GM18505 (cell line): ENCODE measurements around the gene SLC38A5.

Source experiments
- ATAC-seq: cut with Tn5 transposase; IDR thresholded peaks from one replicate; pipeline ENCODE4 v1.9.1; 2021; ENCODE audit not compliant: unreplicated experiment
- POLR2A ChIP-seq: IDR thresholded peaks from 4 replicates; pipeline ENCODE4 v1.6.1; 2011; ENCODE audit warnings: borderline replicate concordance; ENCODE audit not compliant: insufficient read depth, insufficient read length; ENCODE audit errors: extremely low read depth

Gene SLC38A5

DNA sequence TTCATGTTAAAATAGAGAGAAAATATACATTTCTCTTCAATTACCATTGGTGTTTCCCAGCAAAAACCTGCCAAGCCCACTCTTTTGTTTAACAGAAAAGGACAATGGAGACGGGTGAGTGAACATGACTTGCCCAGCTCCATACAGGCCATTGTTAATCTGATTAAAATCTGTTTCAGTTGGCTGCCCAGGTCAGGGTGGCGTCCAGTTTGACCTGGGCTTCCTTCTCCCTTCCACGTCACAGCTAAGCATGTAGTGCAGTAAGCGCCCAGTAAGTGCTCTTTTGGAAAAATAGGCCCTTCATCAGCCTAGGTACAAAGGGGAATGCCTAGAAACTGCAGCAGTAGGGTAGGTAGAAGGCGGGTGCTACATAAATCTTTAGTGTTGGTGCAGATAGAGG, 37.2 kb upstream of the SLC38A5 start:
- no peak for TF ChIP-seq POLR2A
- no peak for ATAC-seq

DNA sequence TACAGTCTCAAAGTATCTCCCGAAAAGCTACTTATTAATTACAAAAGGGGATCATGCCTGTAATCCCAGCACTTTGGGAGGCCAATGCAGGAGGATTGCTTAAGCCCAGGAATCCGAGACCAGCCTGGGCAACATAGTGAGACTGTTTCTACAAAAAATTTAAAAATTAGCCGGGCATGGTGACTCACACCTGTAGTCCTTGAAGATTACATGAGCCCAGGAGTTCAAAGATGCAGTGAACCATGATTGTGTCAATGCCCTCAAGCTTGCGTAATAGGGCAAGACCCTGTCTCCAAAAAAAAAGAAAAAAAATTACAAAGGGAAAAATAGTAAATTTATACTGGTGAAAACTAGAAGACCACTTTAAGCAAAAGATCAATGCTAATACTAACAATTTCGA, 35.4 kb upstream of the SLC38A5 start:
- ATAC-seq = no peak
- no peak for TF ChIP-seq POLR2A

DNA sequence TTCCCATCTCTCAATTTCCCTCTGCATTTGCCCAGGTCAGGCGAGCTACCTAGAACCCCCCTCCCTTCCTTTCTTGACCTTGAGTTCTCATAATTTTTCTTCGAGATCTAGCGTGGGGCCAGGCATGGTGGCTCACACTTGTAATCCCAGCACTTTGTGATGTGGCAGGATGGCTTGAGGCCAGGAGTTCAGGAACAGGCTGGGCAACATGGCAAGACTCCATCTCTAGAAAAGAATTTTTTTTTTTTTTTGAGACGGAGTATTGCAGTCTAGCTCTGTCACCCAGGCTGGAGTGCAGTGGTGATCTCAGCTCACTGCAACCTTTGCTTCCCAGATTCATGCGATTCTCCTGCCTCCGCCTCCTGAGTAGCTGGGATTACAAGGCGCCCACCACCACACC, 34.2 kb upstream of the SLC38A5 start:
- TF ChIP-seq POLR2A = no peak
- ATAC-seq = no peak

DNA sequence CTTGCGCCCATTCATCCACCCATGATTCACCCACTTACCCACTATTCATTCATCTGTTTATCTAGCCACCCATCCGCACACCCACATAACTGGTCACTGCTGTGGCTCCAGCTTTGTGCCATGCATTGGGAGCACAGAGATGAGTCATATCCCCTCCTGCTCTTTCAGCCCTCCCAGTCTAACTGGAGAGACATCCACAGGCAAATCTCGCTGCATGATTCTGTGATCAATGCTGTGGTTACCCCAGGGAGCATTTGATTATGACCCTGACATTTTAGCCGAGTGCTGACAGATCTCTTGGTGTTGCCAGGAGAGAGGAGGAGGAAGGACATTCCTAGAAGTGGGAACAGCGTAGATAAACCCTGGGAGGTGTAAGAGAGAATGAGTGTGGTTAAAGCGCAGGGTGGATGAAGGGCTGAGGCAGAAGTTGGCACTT, 28.3 kb upstream of the SLC38A5 start:
- no peak for ATAC-seq
- TF ChIP-seq POLR2A = no peak

DNA sequence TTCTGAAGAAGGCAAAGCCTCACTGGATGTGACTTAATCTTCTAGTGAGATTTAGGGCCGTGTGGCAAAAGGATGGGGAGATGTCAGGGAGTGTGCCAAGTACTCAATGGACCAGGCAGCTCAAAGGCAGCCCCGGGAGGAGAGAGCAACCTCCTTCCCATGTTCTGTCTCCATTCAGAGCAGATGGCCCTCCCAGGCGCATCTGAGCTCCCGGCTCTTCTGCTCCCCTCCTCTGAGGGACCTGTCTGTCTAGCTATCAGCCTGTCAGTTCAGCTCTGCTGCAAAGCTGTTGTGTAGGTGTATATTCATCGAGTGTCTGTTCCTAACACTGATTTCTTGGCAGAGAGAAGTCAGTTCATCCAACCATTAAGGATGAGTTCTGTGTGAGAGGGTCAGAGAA, 27.8 kb upstream of the SLC38A5 start:
- no peak for ATAC-seq

DNA sequence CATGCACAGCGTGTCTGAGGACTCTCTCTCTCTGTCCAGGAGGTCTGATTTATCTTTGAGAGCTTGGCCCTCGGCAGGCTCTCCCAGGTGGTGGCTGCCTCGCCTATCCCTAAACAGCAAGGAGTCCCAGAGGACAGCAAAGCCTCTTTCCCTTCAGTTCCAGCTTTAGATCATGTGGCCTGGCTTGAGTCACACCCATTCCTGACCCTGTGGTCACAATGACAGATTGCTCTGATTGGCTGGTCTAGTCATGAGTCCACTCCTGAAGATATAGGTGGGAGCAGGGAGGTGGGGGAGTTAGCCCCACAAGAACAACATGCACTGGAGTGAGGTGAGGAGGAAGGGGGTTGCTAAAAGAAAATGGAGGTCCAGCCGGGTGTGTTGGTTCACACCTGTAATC, 26.6 kb upstream of the SLC38A5 start:
- TF ChIP-seq POLR2A = no peak
- ATAC-seq = no peak

More for the DNA sequence above, 27.8 kb upstream of the SLC38A5 start:
- TF ChIP-seq POLR2A = no peak

DNA sequence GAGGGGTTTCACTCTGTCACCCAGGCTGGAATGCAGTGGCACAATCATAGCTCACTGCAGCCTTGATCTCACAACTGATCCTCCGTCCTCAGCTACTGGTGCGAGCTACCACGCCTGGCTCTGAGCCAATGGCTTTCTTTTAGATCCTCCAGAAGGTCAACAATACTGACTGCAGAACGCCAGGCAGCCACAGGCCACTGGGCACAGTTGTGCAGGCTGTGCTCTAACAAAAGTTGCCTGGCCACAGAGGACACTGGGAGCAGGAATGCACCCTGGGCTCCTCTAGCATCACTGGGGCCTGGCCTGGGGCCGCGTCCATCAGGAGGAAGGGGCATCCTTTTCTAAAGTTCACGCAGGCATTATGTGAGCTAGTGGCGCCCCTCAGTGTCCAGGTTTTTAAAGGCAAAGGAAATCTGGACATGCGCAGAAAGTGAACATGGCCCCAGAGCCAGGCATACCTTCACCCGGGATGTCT, 23.9 kb upstream of the SLC38A5 start:
- TF ChIP-seq POLR2A = no peak
- ATAC-seq = no peak

DNA sequence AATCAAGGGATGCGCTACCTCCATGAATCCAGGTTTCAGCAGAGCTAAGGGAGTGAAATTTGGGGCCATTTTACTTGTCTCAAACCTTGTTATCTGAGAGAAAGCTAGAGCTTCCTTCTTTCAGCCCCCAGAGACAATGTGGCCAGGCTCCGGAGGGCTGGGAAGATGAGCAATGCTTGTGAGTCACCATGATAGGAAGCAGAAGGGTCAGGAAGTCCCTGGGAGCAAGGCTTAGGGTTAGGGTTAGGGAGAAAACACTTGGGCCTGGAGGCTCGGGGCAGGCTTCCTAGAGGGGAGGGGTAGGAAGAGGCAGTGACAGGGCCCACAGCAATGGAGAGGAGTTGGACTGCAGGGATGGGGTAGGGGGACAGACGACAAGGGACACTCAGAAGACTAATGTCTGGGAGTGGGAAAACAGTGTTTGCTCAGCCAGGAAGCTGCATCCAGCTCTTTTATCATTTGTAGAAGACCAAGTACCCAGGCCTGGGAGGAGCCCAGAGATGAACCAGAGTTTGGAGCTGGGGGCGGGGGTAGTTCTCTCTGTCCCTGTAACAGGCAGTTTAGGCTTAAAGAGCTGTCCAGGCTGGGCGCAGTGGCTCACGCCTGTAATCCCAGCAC, 22.3 kb upstream of the SLC38A5 start:
- TF ChIP-seq POLR2A = no peak
- no peak for ATAC-seq

DNA sequence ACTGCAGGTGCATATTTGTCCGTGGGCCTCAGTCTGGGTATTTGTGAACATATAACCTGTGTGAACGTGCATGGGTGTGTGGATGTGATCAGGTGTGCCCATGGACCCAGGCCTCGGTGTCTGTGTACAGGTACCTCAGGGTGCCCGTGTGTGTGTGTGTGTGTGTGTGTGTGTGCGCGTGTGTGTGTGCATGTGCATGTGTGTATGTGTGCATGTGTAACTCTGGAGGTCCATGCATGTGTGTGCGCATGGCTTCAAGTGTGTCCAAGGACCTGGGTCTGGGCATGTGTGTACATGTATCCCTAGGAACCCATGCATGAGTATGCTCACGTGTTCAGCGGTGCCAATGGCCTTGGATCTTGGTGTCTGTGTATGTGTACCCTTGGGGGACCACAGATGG, 21.7 kb upstream of the SLC38A5 start:
- no peak for ATAC-seq
- TF ChIP-seq POLR2A = no peak

DNA sequence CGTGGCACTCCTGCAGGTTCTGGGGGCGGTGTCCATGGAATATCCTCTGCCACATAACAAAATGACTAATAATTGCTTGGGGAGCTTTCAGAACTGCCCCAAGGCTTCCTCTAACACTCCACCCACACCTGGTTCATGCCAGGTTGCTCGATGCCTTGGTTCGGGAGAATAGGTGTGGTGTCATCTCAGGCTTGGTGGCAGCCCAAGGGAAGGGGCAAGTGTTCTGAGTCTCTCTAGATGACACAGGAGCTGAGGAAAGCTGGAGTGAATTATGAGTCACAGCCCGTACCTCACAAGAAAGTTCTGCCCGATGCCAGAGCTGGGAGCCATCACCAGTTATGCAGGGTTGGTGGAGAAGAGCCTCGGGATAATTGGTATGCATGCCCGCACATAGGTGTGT, 20.6 kb upstream of the SLC38A5 start:
- no peak for TF ChIP-seq POLR2A
- no peak for ATAC-seq

DNA sequence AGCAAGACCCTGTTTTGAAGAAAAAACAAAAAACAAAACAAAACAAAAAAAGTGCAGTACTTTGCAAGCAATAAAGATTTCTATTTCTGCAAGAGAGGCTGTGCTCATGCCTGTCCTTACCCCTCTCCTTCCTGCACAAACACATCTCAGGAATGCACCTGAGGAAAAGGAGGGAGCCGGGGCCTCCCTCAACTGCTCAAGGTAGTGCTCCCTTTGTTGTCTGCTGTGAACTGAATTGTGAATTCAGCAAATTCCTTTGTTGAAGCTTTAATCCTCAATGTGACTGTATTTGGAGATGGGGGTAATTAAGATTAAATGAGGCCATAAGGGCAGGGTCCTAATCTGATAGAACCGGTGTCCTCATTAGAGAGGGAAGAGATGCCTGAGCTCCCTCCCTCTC, 19.8 kb upstream of the SLC38A5 start:
- TF ChIP-seq POLR2A = no peak
- ATAC-seq = no peak

DNA sequence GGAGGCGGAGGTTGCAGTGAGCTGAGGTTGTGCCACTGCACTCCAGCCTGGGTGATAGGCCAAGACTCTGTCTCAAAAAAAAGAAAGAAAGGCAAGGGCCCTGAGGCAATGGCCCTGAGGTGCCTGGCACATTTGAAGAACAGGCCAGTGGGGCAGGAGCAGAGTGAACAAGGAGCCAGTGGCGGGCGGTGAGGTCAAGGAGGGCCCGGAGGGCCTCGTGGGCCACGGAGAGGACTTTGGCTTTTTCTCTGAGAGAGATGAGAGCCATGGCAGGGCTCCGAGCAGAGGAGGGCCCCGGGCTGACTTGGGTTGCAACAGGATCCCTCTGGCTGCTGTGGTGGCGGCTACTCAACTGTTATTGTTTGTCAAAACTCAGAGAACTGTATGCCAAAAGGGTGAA, 19.2 kb upstream of the SLC38A5 start:
- TF ChIP-seq POLR2A = no peak
- no peak for ATAC-seq

DNA sequence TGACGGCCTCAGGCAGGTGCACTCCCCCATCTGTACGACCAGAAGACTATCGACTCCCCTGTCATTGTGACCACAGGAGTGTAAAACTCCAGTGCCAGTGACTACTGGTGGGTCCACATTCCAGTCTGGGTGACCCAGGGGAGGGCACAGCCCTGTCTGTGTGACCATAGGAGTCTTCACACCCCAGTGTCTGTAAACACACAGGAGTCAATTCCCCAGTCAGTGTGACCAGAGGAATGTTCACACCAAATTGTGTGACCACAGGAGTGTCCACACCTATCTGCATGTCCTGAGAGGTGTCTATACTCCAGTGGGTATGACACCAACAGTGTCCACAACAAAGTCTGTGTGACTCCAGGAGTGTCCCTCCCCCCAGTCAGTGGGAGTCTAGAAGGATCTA, 18.0 kb upstream of the SLC38A5 start:
- ATAC-seq = no peak
- no peak for TF ChIP-seq POLR2A

DNA sequence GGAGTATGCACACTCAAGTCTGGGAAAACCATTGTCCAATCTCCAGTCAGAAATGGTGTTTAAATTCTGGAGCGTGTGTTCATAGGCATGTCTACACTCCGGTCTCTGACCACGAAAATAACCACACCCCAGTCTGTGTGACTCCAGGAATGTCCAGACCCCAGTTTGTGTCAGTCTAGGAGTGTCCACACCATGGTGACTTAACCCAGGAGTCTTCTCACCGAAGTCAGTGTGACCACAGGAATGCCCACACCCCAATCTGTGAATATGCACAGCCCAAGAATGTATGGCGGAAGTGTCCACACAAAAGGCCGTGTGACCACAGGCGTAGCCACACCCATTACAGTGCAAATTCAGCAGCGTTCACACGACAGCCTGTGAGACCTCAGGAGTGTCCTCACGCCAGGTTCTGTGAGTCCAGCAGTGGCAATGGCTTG, 17.3 kb upstream of the SLC38A5 start:
- TF ChIP-seq POLR2A = no peak

DNA sequence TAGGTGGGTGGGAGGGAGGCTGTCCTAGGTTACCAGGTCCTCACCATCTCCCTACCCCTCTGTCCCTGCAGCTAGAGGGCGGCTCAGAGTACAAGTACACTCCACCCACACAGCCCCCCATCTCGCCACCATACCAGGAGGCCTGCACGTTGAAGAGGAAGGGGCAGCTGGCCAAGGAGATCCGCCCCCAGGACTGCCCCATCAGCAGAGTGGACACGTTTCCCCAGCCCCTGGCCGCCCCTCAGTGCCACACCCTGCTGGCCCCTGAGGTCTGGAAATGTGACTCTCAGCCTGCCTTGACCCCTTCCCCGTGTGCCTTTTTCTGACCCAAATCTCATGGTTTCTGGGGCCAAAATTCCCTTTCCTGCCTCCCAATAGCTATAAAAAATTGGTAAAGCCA, 12.5 kb upstream of the SLC38A5 start:
- no peak for ATAC-seq
- TF ChIP-seq POLR2A = no peak

More for the DNA sequence above, 17.3 kb upstream of the SLC38A5 start:
- ATAC-seq = no peak
